Sigmoid colon (tissue), 7 donors: Measurements from ENCODE around the gene ZNF260. TPM values are rescaled to one million over a fixed set of nuclear protein-coding genes. Genes with fewer than 3 reads are reported as not detected.
A peak's percentile ranks its signal among the peaks of the same experiment; 100 is the strongest.
"Not testable (repeated sequence)": the region's sequence is repeated elsewhere in the genome, so short reads cannot be mapped to it uniquely, and the experiment has no call there.

Experiments
- DNase-seq: peaks from one replicate; pipeline ENCODE4 v3.0.0-alpha.2; 2019
- H3K27ac ChIP-seq, 4 donors: fragments of 200-600 bp; sonication (generic); one replicate each; pipeline ENCODE4 v1.5.1; 2016 to 2019; ENCODE audit warnings: mild to moderate bottlenecking in 1 of 4
- H3K27me3 ChIP-seq, 3 donors: fragments of 200-600 bp; sonication (generic); one replicate each; pipeline ENCODE4 v1.5.1; 2019; ENCODE audit warnings: mild to moderate bottlenecking in 1 of 3
- H3K36me3 ChIP-seq, 4 donors: fragments of 200-600 bp; sonication (generic); one replicate each; pipeline ENCODE4 v1.5.1; 2016 to 2019
- H3K4me1 ChIP-seq, 4 donors: fragments of 200-600 bp; sonication (generic); one replicate each; pipeline ENCODE4 v1.5.1; 2017 to 2019
- H3K4me3 ChIP-seq, 4 donors: fragments of 200-600 bp; sonication (generic); one replicate each; pipeline ENCODE4 v1.5.1; 2017 to 2019; ENCODE audit warnings: mild to moderate bottlenecking in 2 of 4, moderate library complexity in 1 of 4
- H3K9me3 ChIP-seq, 4 donors: fragments of 200-600 bp in 3 of 4; sonication (generic) in 3 of 4; one replicate each; pipeline versions ENCODE4 v1.5.1 to v1.6.1; 2013 to 2019
- EP300 ChIP-seq, 4 donors: sonication (generic); formaldehyde crosslinking; IDR thresholded peaks; one replicate each; pipeline ENCODE4 v1.6.1; 2017; ENCODE audit warnings: antibody characterized with exemption in 4 of 4
- POLR2A ChIP-seq, 2 donors: fragments of 450-650 bp; IDR thresholded peaks; one replicate each; pipeline ENCODE4 v1.6.1; 2016; ENCODE audit warnings: antibody characterized with exemption in 2 of 2, mild to moderate bottlenecking in 2 of 2, moderate library complexity in 2 of 2
- POLR2AphosphoS5 ChIP-seq, 4 donors: sonication (generic); formaldehyde crosslinking; IDR thresholded peaks; one replicate each; pipeline ENCODE4 v1.6.1; 2017; ENCODE audit warnings: antibody characterized with exemption in 4 of 4
- WGBS, 2 donors: extraction: QIAGEN DNeasy Blood & Tissue Kit; methylation state at CpG; one replicate each; pipeline ENCODE4 v1.1.7; 2013; 5-methylcytosine and 5-hydroxymethylcytosine counted together
- intact Hi-C: fragments of 100-400 bp; cut with DNase I; formaldehyde crosslinking; loops from one replicate; pipeline ENCODE4 v1.15.1; 2023
- polyA plus RNA-seq, 3 donors: library from polyadenylated mRNA; stranded (reverse); fragments of 200-250 nt; gene quantifications; one replicate each; pipeline ENCODE4 v1.2.3, GENCODE V29; 2013
- total RNA-seq, 4 donors: library from RNA; depleted of rRNA; stranded (reverse); fragments of >200 nt; gene quantifications; one replicate each; pipeline ENCODE4 v1.1.0, GENCODE V29; 2016
- TF ChIP-seq, protein P1 (sequence below), 4 experiments: fragments of 450-650 bp in 3 of 4; fragments of 200-600 bp in 1 of 4; IDR thresholded peaks; one replicate each; pipeline ENCODE4 v1.5.1; 2016 to 2019; ENCODE audit warnings: antibody characterized with exemption in 4 of 4, mild to moderate bottlenecking in 3 of 4, moderate library complexity in 2 of 4
- donor health status: healthy with polysubstance abuse.
- donor health status: Bipolar disorder and iron deficiency.
- donor health status: healthy.

ZNF260 gene
- total and polyA plus RNA-seq, 7 donors: 1.8 to 11.9 (median 5.7) TPM

DNA sequence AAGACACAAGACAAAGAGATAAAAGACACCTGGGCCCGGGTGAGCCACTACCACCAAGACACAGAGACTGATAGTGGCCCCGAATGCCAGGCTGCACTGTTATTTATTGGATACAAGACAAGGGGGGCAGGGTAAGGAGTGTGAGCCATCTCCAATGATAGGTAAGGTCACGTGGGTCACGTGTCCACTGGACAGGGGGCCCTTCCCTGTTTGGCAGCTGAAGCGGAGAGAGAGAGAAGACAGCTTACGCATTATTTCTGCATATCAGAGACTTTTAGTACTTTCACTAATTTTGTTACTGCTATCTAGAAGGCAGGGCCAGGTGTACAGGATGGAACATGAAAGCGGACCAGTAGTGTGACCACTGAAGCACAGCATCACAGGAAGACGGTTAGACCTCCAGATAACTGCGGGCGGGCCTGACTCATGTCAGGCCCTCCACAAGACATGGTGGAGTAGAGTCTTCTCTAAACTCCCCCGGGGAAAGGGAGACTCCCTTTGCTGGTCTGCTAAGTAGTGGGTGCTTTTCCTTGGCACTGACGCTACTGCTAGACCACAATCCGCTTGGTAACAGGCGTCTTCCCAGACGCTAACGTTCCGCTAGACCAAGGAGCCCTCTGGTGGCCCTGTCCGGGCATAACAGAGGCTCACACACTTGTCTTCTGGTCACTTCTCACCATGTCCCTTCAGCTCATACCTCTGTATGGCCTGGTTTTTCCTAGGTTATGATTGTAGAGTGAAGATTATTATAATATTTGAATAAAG lies 35.2 kb downstream of the ZNF260 start:
- DNase-seq: not testable (repeated sequence)
- peaks cover 0 to 12% (median 0%) of the 10 kb centered on the region in 4 donors for H3K9me3 ChIP-seq

DNA sequence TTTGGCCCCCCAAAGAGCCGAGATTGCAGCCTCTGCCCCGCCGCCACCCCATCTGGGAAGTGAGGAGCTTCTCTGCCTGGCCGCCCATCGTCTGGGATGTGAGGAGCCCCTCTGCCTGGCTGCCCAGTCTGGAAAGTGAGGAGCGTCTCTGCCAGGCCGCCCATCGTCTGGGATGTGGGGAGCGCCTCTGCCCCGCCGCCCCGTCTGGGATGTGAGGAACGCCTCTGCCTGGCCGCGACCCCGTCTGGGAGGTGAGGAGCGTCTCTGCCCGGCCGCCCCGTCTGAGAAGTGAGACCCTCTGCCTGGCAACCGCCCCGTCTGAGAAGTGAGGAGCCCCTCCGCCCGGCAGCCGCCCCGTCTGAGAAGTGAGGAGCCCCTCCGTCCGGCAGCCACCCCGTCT lies 37.2 kb downstream of the ZNF260 start:
- 95 to 98% methylated on average over 28 to 29 of the region's 29 CpGs for WGBS, 2 donors
- intact Hi-C loops: loop anchor here (10.0 kb wide), 1 partner anchor 296 kb away; no protein-coding TSS in a partner anchor
- H3K4me1 ChIP-seq: peaks cover 0 to 20% (median 15%) of the 10 kb centered on the region in 4 donors
- H3K4me3 ChIP-seq, DNase-seq, H3K27me3 ChIP-seq, H3K27ac ChIP-seq, H3K36me3 ChIP-seq, H3K9me3 ChIP-seq: not testable (repeated sequence)

More for the DNA sequence above, 35.2 kb downstream of the ZNF260 start:
- H3K27me3 ChIP-seq, H3K36me3 ChIP-seq, H3K4me3 ChIP-seq, H3K27ac ChIP-seq: not testable (repeated sequence)
- intact Hi-C loops: loop anchor here (10.0 kb wide), 1 partner anchor 298 kb away; no protein-coding TSS in a partner anchor
- TF ChIP-seq, protein P1, sequence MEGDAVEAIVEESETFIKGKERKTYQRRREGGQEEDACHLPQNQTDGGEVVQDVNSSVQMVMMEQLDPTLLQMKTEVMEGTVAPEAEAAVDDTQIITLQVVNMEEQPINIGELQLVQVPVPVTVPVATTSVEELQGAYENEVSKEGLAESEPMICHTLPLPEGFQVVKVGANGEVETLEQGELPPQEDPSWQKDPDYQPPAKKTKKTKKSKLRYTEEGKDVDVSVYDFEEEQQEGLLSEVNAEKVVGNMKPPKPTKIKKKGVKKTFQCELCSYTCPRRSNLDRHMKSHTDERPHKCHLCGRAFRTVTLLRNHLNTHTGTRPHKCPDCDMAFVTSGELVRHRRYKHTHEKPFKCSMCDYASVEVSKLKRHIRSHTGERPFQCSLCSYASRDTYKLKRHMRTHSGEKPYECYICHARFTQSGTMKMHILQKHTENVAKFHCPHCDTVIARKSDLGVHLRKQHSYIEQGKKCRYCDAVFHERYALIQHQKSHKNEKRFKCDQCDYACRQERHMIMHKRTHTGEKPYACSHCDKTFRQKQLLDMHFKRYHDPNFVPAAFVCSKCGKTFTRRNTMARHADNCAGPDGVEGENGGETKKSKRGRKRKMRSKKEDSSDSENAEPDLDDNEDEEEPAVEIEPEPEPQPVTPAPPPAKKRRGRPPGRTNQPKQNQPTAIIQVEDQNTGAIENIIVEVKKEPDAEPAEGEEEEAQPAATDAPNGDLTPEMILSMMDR (IDR thresholded peaks at IDR 0.05): peak in 3 of 4 experiments; percentile 8 to 56 (median 43)
- peaks cover 0 to 16% (median 14%) of the 10 kb centered on the region in 4 donors for H3K4me1 ChIP-seq
- 61 to 74% methylated on average over 18 of the region's 18 CpGs for WGBS, 2 donors

GRCh38 chr19:36489920-36490415 lies 38.1 kb downstream of the ZNF260 start:
- intact Hi-C loops: loop anchor here (1.0 to 10.0 kb wide), 7 partner anchors 38 to 295 kb away; partner anchors contain the start of genes ZFP14, ZFP82, ZNF260 and ZNF529
- WGBS, 2 donors: 1 to 3% methylated on average over 15 of the region's 15 CpGs

DNA sequence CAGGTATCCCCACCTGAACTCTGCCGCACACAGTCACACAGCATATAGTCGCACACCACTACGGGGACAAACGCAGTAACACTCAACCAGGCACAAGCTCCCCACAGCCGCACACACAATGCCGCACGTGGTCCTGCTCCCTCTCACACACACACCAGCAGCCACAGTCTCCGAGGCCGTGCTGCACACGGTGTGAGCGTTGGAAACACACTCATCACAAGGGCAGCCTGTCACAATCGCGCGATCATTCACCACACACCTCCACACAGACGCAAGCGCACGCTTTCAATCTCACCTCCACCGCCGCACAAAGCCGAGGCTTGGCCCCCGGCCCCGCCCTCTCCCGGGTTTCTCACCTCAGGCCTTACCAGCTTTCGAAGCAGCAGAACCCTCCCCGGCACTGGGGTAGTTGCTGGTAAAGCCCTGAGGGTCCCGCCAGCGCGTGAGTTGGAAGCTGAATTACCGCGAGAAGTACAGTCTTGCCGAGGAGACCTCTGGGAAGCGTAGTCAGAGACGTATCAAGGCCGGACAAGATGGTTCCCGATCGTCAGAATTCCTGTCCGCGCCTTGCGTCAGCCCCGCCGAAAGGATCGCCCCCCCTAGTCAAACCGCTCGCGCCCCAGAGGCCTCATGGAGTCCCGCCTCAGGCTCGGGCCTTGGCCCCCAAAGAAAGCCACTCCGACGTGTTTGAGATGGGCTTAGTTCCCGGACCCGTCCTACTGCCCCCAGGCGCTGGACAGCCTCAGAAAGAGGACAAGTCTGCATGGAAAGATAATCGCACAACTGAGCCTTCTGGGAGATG lies 38.8 kb downstream of the ZNF260 start, which contains the start of gene ZNF566:
TSS of gene ZNF566 (minus strand) at position 444 of the 802 bp plus-strand sequence. CDS start 13,004 bp downstream, outside the sequence.
- 0% methylated on average over 53 of the region's 53 CpGs for WGBS, 2 donors
- DNase-seq: peak; percentile 94

More at GRCh38 chr19:36489920-36490415, 38.1 kb downstream of the ZNF260 start:
- Histone ChIP-seq H3K27me3 (no peaks in the 10 kb centered on the region), H3K9me3 (peaks cover 0 to 3% (median 0%) of the 10 kb centered on the region in 4 donors), H3K4me1 (peaks cover 0 to 20% (median 15%) of the 10 kb centered on the region in 4 donors), H3K4me3 (peak overlapping the region; percentile 67 to 81 (median 72)), H3K36me3 (peaks cover 0 to 4% (median 0%) of the 10 kb centered on the region in 4 donors), H3K27ac (peak overlapping the region; percentile 91 to 96 (median 94))
- no peak for DNase-seq
- TF ChIP-seq POLR2A (IDR thresholded peaks at IDR 0.05) (no peak), EP300 (IDR thresholded peaks at IDR 0.05) (no peak), POLR2AphosphoS5 (IDR thresholded peaks at IDR 0.05) (no peak)
- TF ChIP-seq, protein P1 (IDR thresholded peaks at IDR 0.05): no peak

More for the DNA sequence above, 38.8 kb downstream of the ZNF260 start, which contains the start of gene ZNF566:
- H3K27ac ChIP-seq: peak within 1 kb of the TSS; percentile 91 to 96 (median 94)
- intact Hi-C loops: loop anchor here (1.0 to 5.0 kb wide), 6 partner anchors 39 to 277 kb away; partner anchors contain the start of genes ZFP14, ZFP82, ZNF260 and ZNF529
- H3K27me3 ChIP-seq: no peaks in the 10 kb centered on the region
- peak within 1 kb of the TSS; percentile 67 to 81 (median 72) for H3K4me3 ChIP-seq
- peaks cover 0 to 3% (median 0%) of the 10 kb centered on the region in 4 donors for H3K9me3 ChIP-seq
- peaks cover 0 to 20% (median 15%) of the 10 kb centered on the region in 4 donors for H3K4me1 ChIP-seq
- peaks cover 0 to 4% (median 0%) of the 10 kb centered on the region in 4 donors for H3K36me3 ChIP-seq
- TF ChIP-seq, protein P1 (IDR thresholded peaks at IDR 0.05): no peak
- TF ChIP-seq EP300 (IDR thresholded peaks at IDR 0.05) (no peak), POLR2A (IDR thresholded peaks at IDR 0.05) (peak in 1 of 2 donors; percentile 12), POLR2AphosphoS5 (IDR thresholded peaks at IDR 0.05) (peak; percentile 34 to 75 (median 56))
